Measurements from ENCODE around the gene CCDC85C. TPM values are rescaled to one million over a fixed set of nuclear protein-coding genes. Genes with fewer than 3 reads are reported as not detected.

CCDC85C gene
- total and polyA plus RNA-seq, 10 of the 15 experiments (the other 5 are each of a cell fraction or from before 2014, with no cell fraction given) = 0.03 to 3.6 (median 1.1) TPM

GRCh38 chr14:99544991-99545390, 59.0 kb downstream of the CCDC85C start (continued):
- TF ChIP-seq MTA3 (IDR thresholded peaks at IDR 0.05; ENCODE audit: borderline replicate concordance, low read length) = no peak
- no peak for TF ChIP-seq EP300 (IDR thresholded peaks at IDR 0.05; ENCODE audit: borderline replicate concordance in 1 of 2, control insufficient read depth in 1 of 2, low read depth in 2 of 2, low read length in 2 of 2)
- no peak for TF ChIP-seq CREB1 (IDR thresholded peaks at IDR 0.05; ENCODE audit: low read depth)
- TF ChIP-seq KLF5 (IDR thresholded peaks at IDR 0.05; ENCODE audit: partially characterized antibody) = no peak
- TF ChIP-seq ATF3 (IDR thresholded peaks at IDR 0.05; ENCODE audit: borderline replicate concordance, extremely low read depth, low read depth, low read length) = no peak
- no peak for TF ChIP-seq MEF2A (IDR thresholded peaks at IDR 0.05; ENCODE audit: insufficient read depth, low read depth, low read length)
- TF ChIP-seq POLR2A (IDR thresholded peaks at IDR 0.05; ENCODE audit: low read depth, low read length) = no peak
- TF ChIP-seq CEBPB (IDR thresholded peaks at IDR 0.05; ENCODE audit: borderline replicate concordance in 1 of 2, low read depth in 2 of 2, low read length in 2 of 2) = no peak
- TF ChIP-seq RCOR1 (conservative IDR thresholded peaks at IDR 0.05; ENCODE audit: low read depth, low read length) = no peak

- H3K4me3 ChIP-seq = no peak overlapping the region
- DNase-seq (ENCODE audit: low read depth, low spot score) (no peak), FAIRE-seq (no peak), ATAC-seq (no peak)
- SMC1A ChIA-PET (ENCODE audit: uncharacterized antibody, unreplicated experiment) = interaction anchor here (1.3 kb wide), 1 partner anchor 16 kb away, joined by 3 read pairs; no protein-coding TSS in a partner anchor
- in situ Hi-C loops (cut with MboI) = no loop called here
- no TSS peak for BruUV-seq (replicated peaks)
- no peaks in the 10 kb centered on the region for H4K20me1 ChIP-seq (ENCODE audit: control insufficient read depth, insufficient read depth)
- H3K9me3 ChIP-seq (replicated peaks; ENCODE audit: control insufficient read depth, insufficient read depth, low read length) = no peaks in the 10 kb centered on the region
- H3K27me3 ChIP-seq (replicated peaks in 1 of 2; ENCODE audit: control insufficient read depth in 2 of 2, insufficient read depth in 2 of 2, low read length in 1 of 2) = no peaks in the 10 kb centered on the region
- no peak overlapping the region for H2AFZ ChIP-seq (ENCODE audit: control insufficient read depth, low read depth, low read length)
- CTCF ChIA-PET = no interaction called here
- no peak overlapping the region for H3K27ac ChIP-seq (ENCODE audit: control insufficient read depth, insufficient read depth)
- RAD21 ChIA-PET (ENCODE audit: unreplicated experiment) = no interaction called here
- 59% methylated on average over 12 of the region's 12 CpGs for WGBS (ENCODE audit: insufficient coverage, insufficient replicate concordance, low lambda C conversion rate, missing lambda C conversion rate)
- no peak overlapping the region for H3K4me2 ChIP-seq (ENCODE audit: control insufficient read depth, insufficient read depth)
- POLR2A ChIA-PET = interaction anchor here (0.5 kb wide), 1 partner anchor 45 kb away, joined by 3 read pairs; no protein-coding TSS in a partner anchor
- no peaks in the 10 kb centered on the region for H3K79me2 ChIP-seq (ENCODE audit: control insufficient read depth, insufficient read depth, low read length)
- intact Hi-C loops (cut with micrococcal nuclease; ENCODE audit: unreplicated experiment) = no loop called here
- no peaks in the 10 kb centered on the region for H3K36me3 ChIP-seq (ENCODE audit: control insufficient read depth in 2 of 2, insufficient read depth in 2 of 2, low read length in 1 of 2)
- H3K4me1 ChIP-seq (ENCODE audit: control insufficient read depth, insufficient read depth, low read length) = no peaks in the 10 kb centered on the region
- no peak overlapping the region for H3K9ac ChIP-seq (ENCODE audit: control insufficient read depth, insufficient read depth, low read length)
- TF ChIP-seq FOXK2 (IDR thresholded peaks at IDR 0.05) (no peak), ZNF24 (IDR thresholded peaks at IDR 0.05) (no peak), MYB (IDR thresholded peaks at IDR 0.05; ENCODE audit: borderline replicate concordance, low read depth, low read length) (no peak), ZNF687 (IDR thresholded peaks at IDR 0.05) (no peak), SUPT20H (IDR thresholded peaks at IDR 0.05; ENCODE audit: borderline replicate concordance, control insufficient read depth, low read depth, low read length) (no peak), IKZF1 (conservative IDR thresholded peaks at IDR 0.05) (no peak), SKIL (IDR thresholded peaks at IDR 0.05; ENCODE audit: low read depth, poor library complexity, severe bottlenecking) (no peak), LARP7 (IDR thresholded peaks at IDR 0.05) (no peak), PAX8 (IDR thresholded peaks at IDR 0.05) (no peak)
These were observed 60.0 kb downstream of the CCDC85C start for GRCh38 chr14:99543985-99544384.

Data from GM12878 (cell line).